Activated gamma-delta T cell (primary cell): ENCODE data around the gene OR7G1.

Experiments
- DNase-seq: peaks from one replicate; lab custom pipeline; 2025; lab: John Stamatoyannopoulos, UW
- total RNA-seq, 2 donors: gene quantifications; one replicate each; lab custom pipeline; 2026; lab: John Stamatoyannopoulos, UW

The OR7G1 gene
- total RNA-seq = 0 reads per million in 2 donors

- DNase-seq = no peak
These were observed at the start of gene OR7G1 for GRCh38 chr19:9115307-9115813. Gene OR7G1 (minus strand): TSS chr19:9115763. CDS start chr19:9115763, 0 bp downstream.

GRCh38 chr19:9165261-9165660 is 49.7 kb upstream of the OR7G1 start:
- DNase-seq = no peak

- DNase-seq = no peak
These were observed 45.9 kb upstream of the OR7G1 start for GRCh38 chr19:9161427-9161826.

GRCh38 chr19:9159891-9160290 is 44.3 kb upstream of the OR7G1 start:
- DNase-seq = no peak

GRCh38 chr19:9156304-9156703 is 40.7 kb upstream of the OR7G1 start:
- DNase-seq = no peak

GRCh38 chr19:9155591-9155990 is 40.0 kb upstream of the OR7G1 start:
- no peak for DNase-seq

GRCh38 chr19:9151367-9151766 is 35.8 kb upstream of the OR7G1 start:
- DNase-seq = no peak

GRCh38 chr19:9150650-9151049 is 35.1 kb upstream of the OR7G1 start:
- no peak for DNase-seq

GRCh38 chr19:9149997-9150396 is 34.4 kb upstream of the OR7G1 start:
- DNase-seq = no peak

GRCh38 chr19:9148697-9149096 is 33.1 kb upstream of the OR7G1 start:
- no peak for DNase-seq

GRCh38 chr19:9146882-9147281 is 31.3 kb upstream of the OR7G1 start:
- DNase-seq = no peak

- no peak for DNase-seq
These were observed 29.4 kb upstream of the OR7G1 start for GRCh38 chr19:9144920-9145319.

GRCh38 chr19:9140159-9140874 is 24.8 kb upstream of the OR7G1 start, which contains the start of gene ZNF317:
Gene ZNF317 (plus strand): TSS chr19:9140397. CDS start chr19:9156017, 15,620 bp downstream.
- DNase-seq = no peak

- no peak for DNase-seq
These were observed 24.1 kb upstream of the OR7G1 start for GRCh38 chr19:9139609-9140158.

GRCh38 chr19:9132422-9132821 is 16.9 kb upstream of the OR7G1 start:
- no peak for DNase-seq

- no peak for DNase-seq
These were observed 15.4 kb upstream of the OR7G1 start for GRCh38 chr19:9130965-9131364.

GRCh38 chr19:9128171-9128570 is 12.6 kb upstream of the OR7G1 start:
- DNase-seq = no peak

- no peak for DNase-seq
These were observed 11.4 kb upstream of the OR7G1 start, which contains the start of gene OR7G3 for GRCh38 chr19:9126900-9127405. Gene OR7G3 (minus strand): TSS chr19:9126950. CDS start chr19:9126950, 0 bp downstream.

- no peak for DNase-seq
These were observed 984 bp upstream of the OR7G1 start for GRCh38 chr19:9116547-9116946.

- DNase-seq = no peak
These were observed 5.6 kb downstream of the OR7G1 start for GRCh38 chr19:9109959-9110358.

GRCh38 chr19:9107375-9107774 is 8.2 kb downstream of the OR7G1 start, which contains the start of gene OR7G2:
Gene OR7G2 (minus strand): TSS chr19:9107475. CDS start chr19:9103243, 4,232 bp downstream.
- DNase-seq = no peak

GRCh38 chr19:9086761-9087160 is 28.8 kb downstream of the OR7G1 start, which contains the start of gene OR1M1:
Gene OR1M1 (plus strand): TSS chr19:9087061. CDS start chr19:9093245, 6,184 bp downstream.
- no peak for DNase-seq

- DNase-seq = no peak
These were observed 36.9 kb downstream of the OR7G1 start for GRCh38 chr19:9078651-9079050.
